GM23338 (cell line): ENCODE measurements around the gene DCP1B. TPM values are rescaled to one million over a fixed set of nuclear protein-coding genes. Genes with fewer than 3 reads are reported as not detected.

Source experiments
- ATAC-seq: fragments of 200-7000 bp; cut with Tn5 transposase; 3 replicates; pipeline ENCODE4 v1.9.1; 2020
- DNase-seq: peaks from one replicate; pipeline ENCODE4 v3.0.0-alpha.2; 2015; ENCODE audit warnings: low spot score
- H2AFZ ChIP-seq: fragments of 200-600 bp; sonication (generic); 2 replicates; pipeline ENCODE4 v1.8.0; 2016; ENCODE audit warnings: antibody characterized with exemption, mild to moderate bottlenecking, moderate library complexity
- H3F3A ChIP-seq: fragments of 200-600 bp; sonication (generic); replicated peaks from 2 replicates; pipeline ENCODE4 v1.8.0; 2017; ENCODE audit warnings: antibody characterized with exemption, mixed run types, low read depth
- H3K27ac ChIP-seq: fragments of 200-600 bp; sonication (generic); 2 replicates; pipeline ENCODE4 v1.6.1; 2016; ENCODE audit warnings: low read depth
- H3K27me3 ChIP-seq: fragments of 200-600 bp; sonication (generic); 2 replicates; pipeline ENCODE4 v1.8.0; 2016; ENCODE audit warnings: mild to moderate bottlenecking, mixed run types, moderate library complexity; ENCODE audit not compliant: insufficient read depth
- H3K36me3 ChIP-seq: fragments of 200-600 bp; sonication (generic); 2 replicates; pipeline ENCODE4 v1.8.0; 2016; ENCODE audit warnings: mild to moderate bottlenecking; ENCODE audit not compliant: insufficient read depth
- H3K4me1 ChIP-seq: fragments of 200-600 bp; sonication (generic); 2 replicates; pipeline ENCODE4 v1.8.0; 2016; ENCODE audit warnings: mild to moderate bottlenecking, moderate library complexity; ENCODE audit not compliant: insufficient read depth
- H3K4me2 ChIP-seq: fragments of 200-600 bp; sonication (generic); 2 replicates; pipeline ENCODE4 v1.7.1; 2017; ENCODE audit warnings: mixed run types
- H3K4me3 ChIP-seq: fragments of 200-600 bp; sonication (generic); 2 replicates; pipeline ENCODE4 v1.6.1; 2016; ENCODE audit warnings: mixed run types
- H3K79me2 ChIP-seq: fragments of 200-600 bp; sonication (generic); replicated peaks from 2 replicates; pipeline ENCODE4 v1.8.0; 2017; ENCODE audit warnings: mild to moderate bottlenecking; ENCODE audit not compliant: insufficient read depth
- H3K9me2 ChIP-seq: fragments of 200-600 bp; sonication (generic); 2 replicates; pipeline ENCODE4 v1.8.0; 2017; ENCODE audit not compliant: insufficient read depth
- H4K20me1 ChIP-seq: fragments of 200-600 bp; sonication (generic); replicated peaks from 2 replicates; pipeline ENCODE4 v1.8.0; 2017; ENCODE audit warnings: mild to moderate bottlenecking; ENCODE audit not compliant: insufficient read depth
- H3K27ac Mint-ChIP-seq: 2 replicates; pipeline ENCODE4 v1.8.0; 2020; ENCODE audit warnings: inconsistent platforms, mild to moderate bottlenecking, moderate library complexity, mixed read lengths
- H3K27me3 Mint-ChIP-seq: 3 replicates; pipeline ENCODE4 v1.8.0; 2022; ENCODE audit warnings: low read depth, mild to moderate bottlenecking, moderate library complexity, mixed read lengths, inconsistent platforms; ENCODE audit not compliant: insufficient read depth, poor library complexity
- H3K36me3 Mint-ChIP-seq: 3 replicates; pipeline ENCODE4 v1.8.0; 2021; ENCODE audit warnings: low read depth, mild to moderate bottlenecking, inconsistent platforms, moderate library complexity, mixed read lengths
- H3K4me1 Mint-ChIP-seq: 3 replicates; pipeline ENCODE4 v1.8.0; 2020; ENCODE audit warnings: mild to moderate bottlenecking, inconsistent platforms, mixed read lengths
- H3K4me3 Mint-ChIP-seq: 3 replicates; pipeline ENCODE4 v1.8.0; 2021; ENCODE audit warnings: moderate library complexity, mild to moderate bottlenecking, inconsistent platforms, mixed read lengths
- H3K9me3 Mint-ChIP-seq: 3 replicates; pipeline ENCODE4 v1.8.0; 2020; ENCODE audit warnings: moderate library complexity, mild to moderate bottlenecking, inconsistent platforms, mixed read lengths
- CREB1 ChIP-seq: fragments of 250-450 bp; sonication (Bioruptor Pico); IDR thresholded peaks from 2 replicates; pipeline ENCODE4 v1.5.0; 2020; ENCODE audit warnings: low read depth, mild to moderate bottlenecking, moderate library complexity
- EZH2 ChIP-seq: fragments of 200-600 bp; sonication (generic); IDR thresholded peaks from one replicate; pipeline ENCODE4 v1.8.0; 2017; ENCODE audit warnings: antibody characterized with exemption, mild to moderate bottlenecking, low read depth; ENCODE audit not compliant: unreplicated experiment
- POLR2AphosphoS5 ChIP-seq: IDR thresholded peaks from 2 replicates; pipeline ENCODE4 v1.6.1; 2016; ENCODE audit warnings: antibody characterized with exemption, low read depth
- STAT1 ChIP-seq: IDR thresholded peaks from one replicate; pipeline ENCODE4 v1.6.1; 2016; ENCODE audit warnings: antibody characterized with exemption; ENCODE audit not compliant: unreplicated experiment
- ZNF114 ChIP-seq: fragments of 250-450 bp; sonication (Bioruptor Pico); IDR thresholded peaks from 2 replicates; pipeline ENCODE4 v1.5.0; 2020; ENCODE audit warnings: mild to moderate bottlenecking, moderate library complexity
- polyA plus RNA-seq: library from polyadenylated mRNA; unstranded; fragments of >200 nt; fragmentation: Nextera tagmentation; extraction: Ambion mirVana; gene quantifications from 2 replicates; pipeline ENCODE4 v1.2.1, GENCODE V29; 2016
- total RNA-seq: library from RNA; depleted of rRNA; stranded (reverse); fragments of >200 nt; shearing (Covaris generic); gene quantifications from 2 replicates; pipeline ENCODE4 v1.2.3, GENCODE V29; 2014
- TF ChIP-seq, protein P1 (sequence below), 2 experiments: fragments of 200-600 bp in 1 of 2; sonication (generic) in 1 of 2; conservative IDR thresholded peaks; 2 replicates each; pipeline versions ENCODE4 v1.5.1 to v1.6.1; 2016 to 2017; ENCODE audit warnings: antibody characterized with exemption in 2 of 2, low read depth in 2 of 2, mild to moderate bottlenecking in 2 of 2, moderate library complexity in 1 of 2
- TF ChIP-seq, protein P2 (sequence below): IDR thresholded peaks from 2 replicates; pipeline ENCODE4 v1.6.1; 2016; ENCODE audit warnings: antibody characterized with exemption
- TF ChIP-seq, protein P3 (sequence below): fragments of 250-450 bp; sonication (Bioruptor Pico); IDR thresholded peaks from 2 replicates; pipeline ENCODE4 v1.5.0; 2020; ENCODE audit warnings: mild to moderate bottlenecking, moderate library complexity

Gene DCP1B
- total and polyA plus RNA-seq, 2 experiments from 2014 or later, result 24.4 to 29.8 TPM

DNA sequence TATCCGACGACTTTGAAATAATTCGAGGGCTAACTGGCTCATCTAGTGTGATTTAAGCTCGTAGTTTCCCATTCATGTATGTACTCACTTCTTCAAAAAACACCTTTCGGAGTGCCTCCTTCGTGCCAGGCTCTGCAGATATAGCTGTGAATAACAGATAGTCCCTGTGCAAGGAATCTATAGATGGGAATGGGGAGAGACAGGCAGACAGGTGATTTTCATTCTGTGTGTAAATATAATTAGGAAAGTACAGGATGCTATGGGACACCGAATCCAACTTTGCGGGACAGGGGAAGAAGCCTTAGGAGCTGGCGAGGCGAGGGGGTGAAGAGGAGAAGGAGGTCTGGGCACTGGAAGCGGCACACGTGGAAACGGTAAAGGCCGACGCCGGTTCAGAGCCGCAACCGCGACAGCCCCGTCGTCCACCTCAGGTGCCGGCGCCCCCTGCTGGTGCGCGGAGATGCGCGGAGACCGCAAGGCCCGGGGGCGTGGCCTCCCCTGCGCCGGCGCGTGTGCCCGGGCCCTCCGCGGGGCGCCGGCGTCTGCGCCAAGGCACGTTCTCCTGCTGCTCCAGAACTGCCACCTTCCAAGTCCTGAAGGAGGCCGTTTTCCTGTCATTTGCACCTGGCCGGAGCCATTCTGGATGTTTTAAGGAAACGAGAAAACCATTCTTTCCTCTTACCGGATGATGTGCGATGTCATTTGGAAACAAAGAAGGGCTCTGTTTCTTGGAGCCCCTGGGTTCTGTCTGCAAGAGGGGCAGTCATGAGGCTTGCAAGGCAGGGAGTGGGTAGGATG is 30.6 kb upstream of the DCP1B start:
- H3K4me2 ChIP-seq, result peak overlapping the region; percentile 85
- Mint-ChIP-seq H3K4me1 (peaks cover 11% of the 10 kb centered on the region), H3K36me3 (no peaks in the 10 kb centered on the region), H3K9me3 (no peaks in the 10 kb centered on the region), H3K27me3 (peaks cover 11% of the 10 kb centered on the region), H3K4me3 (peak overlapping the region; percentile 64), H3K27ac (no peak overlapping the region)
- ATAC-seq (peak; percentile 94), DNase-seq (peak; percentile 95)
- H3K27me3 ChIP-seq, result peaks cover 27% of the 10 kb centered on the region
- TF ChIP-seq POLR2AphosphoS5, result 0 out of 2 replicates have a peak, but pooled peaks have one; percentile 17
- TF ChIP-seq, protein P1, sequence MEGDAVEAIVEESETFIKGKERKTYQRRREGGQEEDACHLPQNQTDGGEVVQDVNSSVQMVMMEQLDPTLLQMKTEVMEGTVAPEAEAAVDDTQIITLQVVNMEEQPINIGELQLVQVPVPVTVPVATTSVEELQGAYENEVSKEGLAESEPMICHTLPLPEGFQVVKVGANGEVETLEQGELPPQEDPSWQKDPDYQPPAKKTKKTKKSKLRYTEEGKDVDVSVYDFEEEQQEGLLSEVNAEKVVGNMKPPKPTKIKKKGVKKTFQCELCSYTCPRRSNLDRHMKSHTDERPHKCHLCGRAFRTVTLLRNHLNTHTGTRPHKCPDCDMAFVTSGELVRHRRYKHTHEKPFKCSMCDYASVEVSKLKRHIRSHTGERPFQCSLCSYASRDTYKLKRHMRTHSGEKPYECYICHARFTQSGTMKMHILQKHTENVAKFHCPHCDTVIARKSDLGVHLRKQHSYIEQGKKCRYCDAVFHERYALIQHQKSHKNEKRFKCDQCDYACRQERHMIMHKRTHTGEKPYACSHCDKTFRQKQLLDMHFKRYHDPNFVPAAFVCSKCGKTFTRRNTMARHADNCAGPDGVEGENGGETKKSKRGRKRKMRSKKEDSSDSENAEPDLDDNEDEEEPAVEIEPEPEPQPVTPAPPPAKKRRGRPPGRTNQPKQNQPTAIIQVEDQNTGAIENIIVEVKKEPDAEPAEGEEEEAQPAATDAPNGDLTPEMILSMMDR (conservative IDR thresholded peaks at IDR 0.05; ENCODE audit: low read depth in 2 of 2), result peak; percentile 56 to 89
- no peak for TF ChIP-seq EZH2
- no peak for TF ChIP-seq STAT1
- peak; percentile 74 for TF ChIP-seq CREB1 (CRISPR knock-in tag)
- H3F3A ChIP-seq, result 0 out of 2 replicates have a peak, but pooled peaks cover 4% of the 10 kb centered on the region
- H3K4me3 ChIP-seq, result peak overlapping the region; percentile 51
- H2AFZ ChIP-seq, result peak overlapping the region; percentile 99
- no peaks in the 10 kb centered on the region for H3K9me2 ChIP-seq
- H4K20me1 ChIP-seq, result no peaks in the 10 kb centered on the region
- no peaks in the 10 kb centered on the region for H3K79me2 ChIP-seq
- no peaks in the 10 kb centered on the region for H3K4me1 ChIP-seq
- H3K27ac ChIP-seq, result no peak overlapping the region
- H3K36me3 ChIP-seq, result no peaks in the 10 kb centered on the region

DNA sequence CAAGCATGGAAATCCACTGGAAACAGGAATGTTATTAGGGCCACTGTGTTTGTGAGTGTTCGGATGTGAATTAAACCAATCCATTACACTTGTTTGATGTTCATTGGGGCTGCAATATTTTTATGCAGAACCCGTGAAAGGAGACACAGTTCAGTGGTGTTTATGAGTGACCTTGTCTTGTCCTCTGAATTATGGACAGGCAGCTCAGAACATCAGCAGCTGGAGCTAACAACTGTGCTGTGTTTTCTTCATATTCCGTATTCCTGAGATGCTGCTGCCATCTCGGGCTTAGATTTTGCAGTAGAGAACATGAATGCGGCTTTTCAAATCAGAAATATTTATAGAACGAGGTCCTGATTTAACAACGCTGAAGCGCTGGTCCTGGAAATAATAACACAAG is 28.2 kb upstream of the DCP1B start:
- ATAC-seq (no peak), DNase-seq (no peak)
- no peaks in the 10 kb centered on the region for H3K36me3 Mint-ChIP-seq
- TF ChIP-seq ZNF114 (CRISPR knock-in tag) (no peak), CREB1 (CRISPR knock-in tag) (no peak), STAT1 (no peak), EZH2 (no peak)
- TF ChIP-seq, protein P2, sequence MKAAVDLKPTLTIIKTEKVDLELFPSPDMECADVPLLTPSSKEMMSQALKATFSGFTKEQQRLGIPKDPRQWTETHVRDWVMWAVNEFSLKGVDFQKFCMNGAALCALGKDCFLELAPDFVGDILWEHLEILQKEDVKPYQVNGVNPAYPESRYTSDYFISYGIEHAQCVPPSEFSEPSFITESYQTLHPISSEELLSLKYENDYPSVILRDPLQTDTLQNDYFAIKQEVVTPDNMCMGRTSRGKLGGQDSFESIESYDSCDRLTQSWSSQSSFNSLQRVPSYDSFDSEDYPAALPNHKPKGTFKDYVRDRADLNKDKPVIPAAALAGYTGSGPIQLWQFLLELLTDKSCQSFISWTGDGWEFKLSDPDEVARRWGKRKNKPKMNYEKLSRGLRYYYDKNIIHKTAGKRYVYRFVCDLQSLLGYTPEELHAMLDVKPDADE, result no peak
- TF ChIP-seq, protein P1 (conservative IDR thresholded peaks at IDR 0.05; ENCODE audit: low read depth in 2 of 2), result no peak
- TF ChIP-seq, protein P3, sequence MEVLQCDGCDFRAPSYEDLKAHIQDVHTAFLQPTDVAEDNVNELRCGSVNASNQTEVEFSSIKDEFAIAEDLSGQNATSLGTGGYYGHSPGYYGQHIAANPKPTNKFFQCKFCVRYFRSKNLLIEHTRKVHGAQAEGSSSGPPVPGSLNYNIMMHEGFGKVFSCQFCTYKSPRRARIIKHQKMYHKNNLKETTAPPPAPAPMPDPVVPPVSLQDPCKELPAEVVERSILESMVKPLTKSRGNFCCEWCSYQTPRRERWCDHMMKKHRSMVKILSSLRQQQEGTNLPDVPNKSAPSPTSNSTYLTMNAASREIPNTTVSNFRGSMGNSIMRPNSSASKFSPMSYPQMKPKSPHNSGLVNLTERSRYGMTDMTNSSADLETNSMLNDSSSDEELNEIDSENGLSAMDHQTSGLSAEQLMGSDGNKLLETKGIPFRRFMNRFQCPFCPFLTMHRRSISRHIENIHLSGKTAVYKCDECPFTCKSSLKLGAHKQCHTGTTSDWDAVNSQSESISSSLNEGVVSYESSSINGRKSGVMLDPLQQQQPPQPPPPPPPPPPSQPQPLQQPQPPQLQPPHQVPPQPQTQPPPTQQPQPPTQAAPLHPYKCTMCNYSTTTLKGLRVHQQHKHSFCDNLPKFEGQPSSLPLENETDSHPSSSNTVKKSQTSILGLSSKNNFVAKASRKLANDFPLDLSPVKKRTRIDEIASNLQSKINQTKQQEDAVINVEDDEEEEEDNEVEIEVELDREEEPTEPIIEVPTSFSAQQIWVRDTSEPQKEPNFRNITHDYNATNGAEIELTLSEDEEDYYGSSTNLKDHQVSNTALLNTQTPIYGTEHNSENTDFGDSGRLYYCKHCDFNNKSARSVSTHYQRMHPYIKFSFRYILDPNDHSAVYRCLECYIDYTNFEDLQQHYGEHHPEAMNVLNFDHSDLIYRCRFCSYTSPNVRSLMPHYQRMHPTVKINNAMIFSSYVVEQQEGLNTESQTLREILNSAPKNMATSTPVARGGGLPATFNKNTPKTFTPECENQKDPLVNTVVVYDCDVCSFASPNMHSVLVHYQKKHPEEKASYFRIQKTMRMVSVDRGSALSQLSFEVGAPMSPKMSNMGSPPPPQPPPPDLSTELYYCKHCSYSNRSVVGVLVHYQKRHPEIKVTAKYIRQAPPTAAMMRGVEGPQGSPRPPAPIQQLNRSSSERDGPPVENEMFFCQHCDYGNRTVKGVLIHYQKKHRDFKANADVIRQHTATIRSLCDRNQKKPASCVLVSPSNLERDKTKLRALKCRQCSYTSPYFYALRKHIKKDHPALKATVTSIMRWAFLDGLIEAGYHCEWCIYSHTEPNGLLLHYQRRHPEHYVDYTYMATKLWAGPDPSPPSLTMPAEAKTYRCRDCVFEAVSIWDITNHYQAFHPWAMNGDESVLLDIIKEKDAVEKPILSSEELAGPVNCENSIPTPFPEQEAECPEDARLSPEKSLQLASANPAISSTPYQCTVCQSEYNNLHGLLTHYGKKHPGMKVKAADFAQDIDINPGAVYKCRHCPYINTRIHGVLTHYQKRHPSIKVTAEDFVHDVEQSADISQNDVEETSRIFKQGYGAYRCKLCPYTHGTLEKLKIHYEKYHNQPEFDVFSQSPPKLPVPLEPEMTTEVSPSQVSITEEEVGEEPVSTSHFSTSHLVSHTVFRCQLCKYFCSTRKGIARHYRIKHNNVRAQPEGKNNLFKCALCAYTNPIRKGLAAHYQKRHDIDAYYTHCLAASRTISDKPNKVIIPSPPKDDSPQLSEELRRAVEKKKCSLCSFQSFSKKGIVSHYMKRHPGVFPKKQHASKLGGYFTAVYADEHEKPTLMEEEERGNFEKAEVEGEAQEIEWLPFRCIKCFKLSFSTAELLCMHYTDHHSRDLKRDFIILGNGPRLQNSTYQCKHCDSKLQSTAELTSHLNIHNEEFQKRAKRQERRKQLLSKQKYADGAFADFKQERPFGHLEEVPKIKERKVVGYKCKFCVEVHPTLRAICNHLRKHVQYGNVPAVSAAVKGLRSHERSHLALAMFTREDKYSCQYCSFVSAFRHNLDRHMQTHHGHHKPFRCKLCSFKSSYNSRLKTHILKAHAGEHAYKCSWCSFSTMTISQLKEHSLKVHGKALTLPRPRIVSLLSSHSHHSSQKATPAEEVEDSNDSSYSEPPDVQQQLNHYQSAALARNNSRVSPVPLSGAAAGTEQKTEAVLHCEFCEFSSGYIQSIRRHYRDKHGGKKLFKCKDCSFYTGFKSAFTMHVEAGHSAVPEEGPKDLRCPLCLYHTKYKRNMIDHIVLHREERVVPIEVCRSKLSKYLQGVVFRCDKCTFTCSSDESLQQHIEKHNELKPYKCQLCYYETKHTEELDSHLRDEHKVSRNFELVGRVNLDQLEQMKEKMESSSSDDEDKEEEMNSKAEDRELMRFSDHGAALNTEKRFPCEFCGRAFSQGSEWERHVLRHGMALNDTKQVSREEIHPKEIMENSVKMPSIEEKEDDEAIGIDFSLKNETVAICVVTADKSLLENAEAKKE (CRISPR knock-in tag), result no peak

More for the DNA sequence above, 28.2 kb upstream of the DCP1B start:
- H3K27ac Mint-ChIP-seq, result no peak overlapping the region
- Histone ChIP-seq H3K4me1 (no peaks in the 10 kb centered on the region), H3K4me2 (no peak overlapping the region), H4K20me1 (no peaks in the 10 kb centered on the region), H3F3A (0 out of 2 replicates have a peak, but pooled peaks cover 4% of the 10 kb centered on the region), H2AFZ (no peak overlapping the region), H3K27ac (no peak overlapping the region), H3K9me2 (no peaks in the 10 kb centered on the region), H3K36me3 (no peaks in the 10 kb centered on the region), H3K27me3 (peaks cover 27% of the 10 kb centered on the region), H3K79me2 (no peaks in the 10 kb centered on the region), H3K4me3 (no peak overlapping the region)
- H3K9me3 Mint-ChIP-seq, result no peaks in the 10 kb centered on the region
- no peak overlapping the region for H3K4me3 Mint-ChIP-seq
- H3K4me1 Mint-ChIP-seq, result peaks cover 11% of the 10 kb centered on the region
- peaks cover 11% of the 10 kb centered on the region for H3K27me3 Mint-ChIP-seq
